ENCODE measurements around the gene PLA2G7. TPM values are rescaled to one million over a fixed set of nuclear protein-coding genes. Genes with fewer than 3 reads are reported as not detected.

The PLA2G7 gene
- total RNA-seq, 4 donors from 2014 or later: not detected

- ATAC-seq (no peak), DNase-seq (no peak)
- no peak for TF ChIP-seq POLR2A (IDR thresholded peaks at IDR 0.05)
- no peak for TF ChIP-seq CTCF (IDR thresholded peaks at IDR 0.05 in 4 of 5, conservative IDR thresholded peaks at IDR 0.05 in 1 of 5)
- Histone ChIP-seq H3K27me3 (no peaks in the 10 kb centered on the region), H3K27ac (no peak overlapping the region), H3K4me1 (peaks cover 13 to 18% of the 10 kb centered on the region in 2 donors), H3K36me3 (peaks cover 0 to 28% of the 10 kb centered on the region in 2 donors), H3K4me3 (no peak overlapping the region), H3K9me3 (no peaks in the 10 kb centered on the region)
- intact Hi-C loops (cut with DNase I; ENCODE audit: low total_unique reads): loop anchor here (10.0 kb wide), 1 partner anchor 563 kb away; no protein-coding TSS in a partner anchor
- in situ Hi-C loops (cut with MboI; ENCODE audit: low sequenced_read_pairs in 4 of 4): no loop called here
Measured at GRCh38 chr6:46657642-46658041, 77.5 kb downstream of the PLA2G7 start.

- no peaks in the 10 kb centered on the region for H3K27me3 ChIP-seq
- intact Hi-C loops (cut with DNase I; ENCODE audit: low total_unique reads): loop anchor here (10.0 kb wide), 1 partner anchor 561 kb away; no protein-coding TSS in a partner anchor
- no peak for ATAC-seq
Measured at GRCh38 chr6:46655803-46656202, 79.4 kb downstream of the PLA2G7 start.

More at GRCh38 chr6:46655803-46656202, 79.4 kb downstream of the PLA2G7 start:
- in situ Hi-C loops (cut with MboI; ENCODE audit: low sequenced_read_pairs in 4 of 4): no loop called here
- no peak for TF ChIP-seq CTCF (IDR thresholded peaks at IDR 0.05 in 4 of 5, conservative IDR thresholded peaks at IDR 0.05 in 1 of 5)
- no peak for TF ChIP-seq POLR2A (IDR thresholded peaks at IDR 0.05)
- no peak overlapping the region for H3K27ac ChIP-seq
- no peak overlapping the region for H3K4me3 ChIP-seq
- no peaks in the 10 kb centered on the region for H3K9me3 ChIP-seq
- no peak for DNase-seq
- H3K4me1 ChIP-seq: peaks cover 25% of the 10 kb centered on the region in 2 donors
- peaks cover 0 to 20% of the 10 kb centered on the region in 2 donors for H3K36me3 ChIP-seq

Other genes with a start within 250 kb of the PLA2G7 start
- gene RCAN2, start 243.9 kb downstream of the PLA2G7 start, total RNA-seq: 10 to 100 TPM; 26.2 to 88.8 (median 43.2) TPM
- 1 to 10 TPM in 2 of 4 donors, under 1 TPM in 2; 0.24 to 3.8 (median 1.0) TPM for gene CYP39A1, start 82.6 kb downstream of the PLA2G7 start, total RNA-seq
- 10 to 100 TPM in 1 of 4 donors, 1 to 10 TPM in 2, under 1 TPM in 1; 0.56 to 24.2 (median 6.5) TPM for gene SLC25A27, start 82.4 kb downstream of the PLA2G7 start, total RNA-seq
- 1 to 10 TPM in 1 of 4 donors, under 1 TPM in 3; 0.03 to 1.7 (median 0.07) TPM for gene TDRD6, start 47.5 kb downstream of the PLA2G7 start, total RNA-seq
- gene ANKRD66, start 11.6 kb upstream of the PLA2G7 start, total RNA-seq: not detected
- under 1 TPM in 1 of 4 donors, not detected in 3; 1.00 TPM for gene MEP1A, start 58.0 kb upstream of the PLA2G7 start, total RNA-seq
- gene ADGRF5, start 186.6 kb upstream of the PLA2G7 start, total RNA-seq: 10 to 100 TPM; 27.6 to 49.2 (median 41.0) TPM

Measured in gastrocnemius medialis (tissue), 4 donors.